Measurements from ENCODE around the gene PHF24.
A peak's percentile ranks its signal among the peaks of the same experiment; 100 is the strongest.

The PHF24 gene

GRCh38 chr9:34982361-34982760 lies 24.3 kb downstream of the PHF24 start:
- no peaks in the 10 kb centered on the region for H3K27me3 ChIP-seq (ENCODE audit: control insufficient read depth in 1 of 2, insufficient read depth in 2 of 2, low read length in 2 of 2)
- no peaks in the 10 kb centered on the region for H3K4me1 ChIP-seq (ENCODE audit: control insufficient read depth, insufficient read depth, low read length)
- no peaks in the 10 kb centered on the region for H3K9me3 ChIP-seq (ENCODE audit: control insufficient read depth in 2 of 2, low read length in 2 of 2)
- no peaks in the 10 kb centered on the region for H3K36me3 ChIP-seq (ENCODE audit: control insufficient read depth in 2 of 2, insufficient read depth in 2 of 2, low read length in 2 of 2)
- no peak overlapping the region for H3K27ac ChIP-seq (ENCODE audit: low read length)
- H3K4me3 ChIP-seq (ENCODE audit: low read length in 2 of 2): no peak overlapping the region
- H3K9ac ChIP-seq (ENCODE audit: low read length in 2 of 2): no peak overlapping the region

GRCh38 chr9:34983209-34983608 lies 25.1 kb downstream of the PHF24 start:
- Histone ChIP-seq H3K4me1 (ENCODE audit: control insufficient read depth, insufficient read depth, low read length) (no peaks in the 10 kb centered on the region), H3K27me3 (ENCODE audit: control insufficient read depth in 1 of 2, insufficient read depth in 2 of 2, low read length in 2 of 2) (no peaks in the 10 kb centered on the region), H3K36me3 (ENCODE audit: control insufficient read depth in 2 of 2, insufficient read depth in 2 of 2, low read length in 2 of 2) (no peaks in the 10 kb centered on the region), H3K9ac (ENCODE audit: low read length in 2 of 2) (no peak overlapping the region), H3K27ac (ENCODE audit: low read length) (no peak overlapping the region), H3K9me3 (ENCODE audit: control insufficient read depth in 2 of 2, low read length in 2 of 2) (no peaks in the 10 kb centered on the region), H3K4me3 (ENCODE audit: low read length in 2 of 2) (no peak overlapping the region)

- no peak overlapping the region for H3K27ac ChIP-seq (ENCODE audit: low read length)
- H3K27me3 ChIP-seq (ENCODE audit: control insufficient read depth in 1 of 2, insufficient read depth in 2 of 2, low read length in 2 of 2): no peaks in the 10 kb centered on the region
- no peaks in the 10 kb centered on the region for H3K36me3 ChIP-seq (ENCODE audit: control insufficient read depth in 2 of 2, insufficient read depth in 2 of 2, low read length in 2 of 2)
- no peaks in the 10 kb centered on the region for H3K9me3 ChIP-seq (ENCODE audit: control insufficient read depth in 2 of 2, low read length in 2 of 2)
- H3K4me1 ChIP-seq (ENCODE audit: control insufficient read depth, insufficient read depth, low read length): peaks cover 8% of the 10 kb centered on the region
- H3K9ac ChIP-seq (ENCODE audit: low read length in 2 of 2): no peak overlapping the region
- H3K4me3 ChIP-seq (ENCODE audit: low read length in 2 of 2): no peak overlapping the region
Observed at GRCh38 chr9:34984049-34984448, 26.0 kb downstream of the PHF24 start.

GRCh38 chr9:34985311-34985899 lies 27.3 kb downstream of the PHF24 start:
- peaks cover 11% of the 10 kb centered on the region for H3K4me1 ChIP-seq (ENCODE audit: control insufficient read depth, insufficient read depth, low read length)
- H3K4me3 ChIP-seq (ENCODE audit: low read length in 2 of 2): no peak overlapping the region
- H3K9me3 ChIP-seq (ENCODE audit: control insufficient read depth in 2 of 2, low read length in 2 of 2): no peaks in the 10 kb centered on the region
- H3K36me3 ChIP-seq (ENCODE audit: control insufficient read depth in 2 of 2, insufficient read depth in 2 of 2, low read length in 2 of 2): no peaks in the 10 kb centered on the region
- no peaks in the 10 kb centered on the region for H3K27me3 ChIP-seq (ENCODE audit: control insufficient read depth in 1 of 2, insufficient read depth in 2 of 2, low read length in 2 of 2)
- H3K9ac ChIP-seq (ENCODE audit: low read length in 2 of 2): no peak overlapping the region
- no peak overlapping the region for H3K27ac ChIP-seq (ENCODE audit: low read length)

GRCh38 chr9:34986540-34987047 lies 28.5 kb downstream of the PHF24 start:
- Histone ChIP-seq H3K36me3 (ENCODE audit: control insufficient read depth in 2 of 2, insufficient read depth in 2 of 2, low read length in 2 of 2) (no peaks in the 10 kb centered on the region), H3K4me1 (ENCODE audit: control insufficient read depth, insufficient read depth, low read length) (peaks cover 22% of the 10 kb centered on the region), H3K9ac (ENCODE audit: low read length in 2 of 2) (no peak overlapping the region), H3K27me3 (ENCODE audit: control insufficient read depth in 1 of 2, insufficient read depth in 2 of 2, low read length in 2 of 2) (no peaks in the 10 kb centered on the region), H3K9me3 (ENCODE audit: control insufficient read depth in 2 of 2, low read length in 2 of 2) (no peaks in the 10 kb centered on the region), H3K4me3 (ENCODE audit: low read length in 2 of 2) (no peak overlapping the region), H3K27ac (ENCODE audit: low read length) (no peak overlapping the region)

- no peak overlapping the region for H3K27ac ChIP-seq (ENCODE audit: low read length)
Observed at GRCh38 chr9:34987160-34987901, 29.2 kb downstream of the PHF24 start.

GRCh38 chr9:34988218-34989002 lies 30.3 kb downstream of the PHF24 start:
- Histone ChIP-seq H3K4me3 (ENCODE audit: low read length in 2 of 2) (peak overlapping the region; percentile 37 to 91), H3K4me1 (ENCODE audit: control insufficient read depth, insufficient read depth, low read length) (peaks cover 40% of the 10 kb centered on the region), H3K36me3 (ENCODE audit: control insufficient read depth in 2 of 2, insufficient read depth in 2 of 2, low read length in 2 of 2) (no peaks in the 10 kb centered on the region), H3K9me3 (ENCODE audit: control insufficient read depth in 2 of 2, low read length in 2 of 2) (no peaks in the 10 kb centered on the region), H3K9ac (ENCODE audit: low read length in 2 of 2) (peak overlapping the region; percentile 56 to 89), H3K27me3 (ENCODE audit: control insufficient read depth in 1 of 2, insufficient read depth in 2 of 2, low read length in 2 of 2) (no peaks in the 10 kb centered on the region), H3K27ac (ENCODE audit: low read length) (peak overlapping the region; percentile 100)

More at GRCh38 chr9:34987160-34987901, 29.2 kb downstream of the PHF24 start:
- Histone ChIP-seq H3K27me3 (ENCODE audit: control insufficient read depth in 1 of 2, insufficient read depth in 2 of 2, low read length in 2 of 2) (no peaks in the 10 kb centered on the region), H3K4me3 (ENCODE audit: low read length in 2 of 2) (no peak overlapping the region), H3K9me3 (ENCODE audit: control insufficient read depth in 2 of 2, low read length in 2 of 2) (no peaks in the 10 kb centered on the region), H3K4me1 (ENCODE audit: control insufficient read depth, insufficient read depth, low read length) (peaks cover 30% of the 10 kb centered on the region), H3K9ac (ENCODE audit: low read length in 2 of 2) (no peak overlapping the region), H3K36me3 (ENCODE audit: control insufficient read depth in 2 of 2, insufficient read depth in 2 of 2, low read length in 2 of 2) (no peaks in the 10 kb centered on the region)

GRCh38 chr9:34989003-34989945 lies 31.2 kb downstream of the PHF24 start, which contains the start of gene DNAJB5:
TSS of gene DNAJB5 (plus strand) at chr9:34989745. CDS start at chr9:34990631, 886 bp downstream.
- Histone ChIP-seq H3K36me3 (ENCODE audit: control insufficient read depth in 2 of 2, insufficient read depth in 2 of 2, low read length in 2 of 2) (no peaks in the 10 kb centered on the region), H3K27me3 (ENCODE audit: control insufficient read depth in 1 of 2, insufficient read depth in 2 of 2, low read length in 2 of 2) (no peaks in the 10 kb centered on the region), H3K4me3 (ENCODE audit: low read length in 2 of 2) (peak within 1 kb of the TSS; percentile 82 to 91), H3K4me1 (ENCODE audit: control insufficient read depth, insufficient read depth, low read length) (peaks cover 49% of the 10 kb centered on the region), H3K27ac (ENCODE audit: low read length) (peak within 1 kb of the TSS; percentile 100), H3K9me3 (ENCODE audit: control insufficient read depth in 2 of 2, low read length in 2 of 2) (no peaks in the 10 kb centered on the region), H3K9ac (ENCODE audit: low read length in 2 of 2) (peak within 1 kb of the TSS; percentile 96 to 98)

GRCh38 chr9:34989946-34990635 lies 32.0 kb downstream of the PHF24 start:
- Histone ChIP-seq H3K27ac (ENCODE audit: low read length) (peak overlapping the region; percentile 100), H3K9me3 (ENCODE audit: control insufficient read depth in 2 of 2, low read length in 2 of 2) (no peaks in the 10 kb centered on the region), H3K36me3 (ENCODE audit: control insufficient read depth in 2 of 2, insufficient read depth in 2 of 2, low read length in 2 of 2) (peaks cover 0 to 3% of the 10 kb centered on the region in 2 donors), H3K4me1 (ENCODE audit: control insufficient read depth, insufficient read depth, low read length) (peaks cover 57% of the 10 kb centered on the region), H3K9ac (ENCODE audit: low read length in 2 of 2) (peak overlapping the region; percentile 96 to 98), H3K4me3 (ENCODE audit: low read length in 2 of 2) (peak overlapping the region; percentile 82 to 91), H3K27me3 (ENCODE audit: control insufficient read depth in 1 of 2, insufficient read depth in 2 of 2, low read length in 2 of 2) (no peaks in the 10 kb centered on the region)
